ENCODE data around the gene ITPR2.

The ITPR2 gene

DNA sequence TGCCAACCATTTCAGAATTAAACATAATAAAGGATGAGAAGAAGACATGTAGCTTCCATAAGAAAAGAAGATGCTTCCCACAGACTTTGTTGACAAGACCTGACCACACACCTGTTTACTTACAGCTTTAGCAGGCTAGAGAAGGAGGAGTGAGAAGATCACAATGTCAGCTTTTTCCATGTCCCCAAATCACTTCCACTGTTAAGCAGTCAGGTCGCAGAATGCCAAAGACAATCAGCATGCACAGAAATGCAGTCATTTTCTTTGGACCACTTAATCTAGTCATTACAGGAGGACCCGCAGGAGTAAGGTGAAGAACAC is 322.7 kb downstream of the ITPR2 start:
- H3K9me3 ChIP-seq: no peaks in the 10 kb centered on the region
- no peak overlapping the region for H3K4me3 ChIP-seq
- no peak for DNase-seq
- intact Hi-C loops (cut with DNase I; ENCODE audit: low total_unique reads): no loop called here
- no peak for TF ChIP-seq CTCF (IDR thresholded peaks at IDR 0.05)
- no peaks in the 10 kb centered on the region for H3K27me3 ChIP-seq
- H3K36me3 ChIP-seq: no peaks in the 10 kb centered on the region
- no peak overlapping the region for H3K27ac ChIP-seq
- H3K4me1 ChIP-seq: peaks cover 0 to 6% (median 0%) of the 10 kb centered on the region in 4 donors

GRCh38 chr12:26507613-26508012 is 325.4 kb downstream of the ITPR2 start:
- Histone ChIP-seq H3K27me3 (no peaks in the 10 kb centered on the region), H3K9me3 (no peaks in the 10 kb centered on the region), H3K4me3 (no peak overlapping the region), H3K36me3 (no peaks in the 10 kb centered on the region), H3K27ac (no peak overlapping the region), H3K4me1 (peaks cover 0 to 6% (median 0%) of the 10 kb centered on the region in 4 donors)
- no peak for TF ChIP-seq CTCF (IDR thresholded peaks at IDR 0.05)
- no peak for DNase-seq
- intact Hi-C loops (cut with DNase I; ENCODE audit: low total_unique reads): no loop called here

DNA sequence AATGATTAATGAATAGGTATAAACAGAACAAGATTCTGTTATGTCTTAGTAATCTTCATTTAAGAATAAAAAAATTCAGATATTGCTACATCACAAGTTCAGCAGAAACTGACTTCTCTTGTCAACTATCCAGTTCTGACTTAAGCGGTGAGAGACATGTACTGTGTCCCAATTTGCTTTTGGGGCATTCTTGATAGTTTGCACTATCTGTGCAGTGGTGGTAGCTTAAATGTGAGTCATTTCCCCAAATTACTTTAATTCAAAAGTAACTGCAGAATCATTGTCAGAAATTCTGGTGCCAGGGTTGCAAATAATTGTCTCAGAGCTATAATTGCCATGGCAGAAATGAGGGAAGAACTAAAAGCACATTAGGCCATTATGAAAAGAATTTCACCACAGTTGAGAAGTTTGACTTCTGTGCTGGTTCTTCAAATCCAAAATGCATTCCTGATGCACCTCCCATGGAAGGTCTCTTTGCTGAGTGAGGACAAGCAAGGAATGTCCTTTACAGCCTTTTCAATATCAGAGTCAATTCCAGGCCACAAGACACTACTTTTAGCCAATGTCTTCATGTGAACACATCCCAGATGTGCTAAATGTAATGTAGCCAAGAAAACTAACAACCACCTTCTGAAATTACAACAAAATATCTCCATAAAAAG is 332.9 kb downstream of the ITPR2 start:
- no peak for DNase-seq
- no peaks in the 10 kb centered on the region for H3K27me3 ChIP-seq
- TF ChIP-seq CTCF (IDR thresholded peaks at IDR 0.05): no peak
- no peaks in the 10 kb centered on the region for H3K4me1 ChIP-seq
- H3K9me3 ChIP-seq: no peaks in the 10 kb centered on the region
- H3K36me3 ChIP-seq: no peaks in the 10 kb centered on the region
- intact Hi-C loops (cut with DNase I; ENCODE audit: low total_unique reads): no loop called here
- no peak overlapping the region for H3K4me3 ChIP-seq
- H3K27ac ChIP-seq: no peak overlapping the region

GRCh38 chr12:26496170-26496569 is 336.8 kb downstream of the ITPR2 start:
- intact Hi-C loops (cut with DNase I; ENCODE audit: low total_unique reads): no loop called here
- Histone ChIP-seq H3K4me1 (no peaks in the 10 kb centered on the region), H3K27ac (no peak overlapping the region)

GRCh38 chr12:26493656-26494055 is 339.3 kb downstream of the ITPR2 start:
- DNase-seq: no peak
- no peak for TF ChIP-seq CTCF (IDR thresholded peaks at IDR 0.05)
- no peaks in the 10 kb centered on the region for H3K4me1 ChIP-seq
- H3K9me3 ChIP-seq: no peaks in the 10 kb centered on the region
- no peak overlapping the region for H3K27ac ChIP-seq
- intact Hi-C loops (cut with DNase I; ENCODE audit: low total_unique reads): no loop called here
- peaks cover 0 to 9% (median 8%) of the 10 kb centered on the region in 3 donors for H3K36me3 ChIP-seq
- no peaks in the 10 kb centered on the region for H3K27me3 ChIP-seq
- no peak overlapping the region for H3K4me3 ChIP-seq

More at GRCh38 chr12:26496170-26496569, 336.8 kb downstream of the ITPR2 start:
- H3K36me3 ChIP-seq: peaks cover 0 to 9% (median 8%) of the 10 kb centered on the region in 3 donors
- no peak for DNase-seq
- no peak overlapping the region for H3K4me3 ChIP-seq
- no peak for TF ChIP-seq CTCF (IDR thresholded peaks at IDR 0.05)
- H3K9me3 ChIP-seq: no peaks in the 10 kb centered on the region
- no peaks in the 10 kb centered on the region for H3K27me3 ChIP-seq

GRCh38 chr12:26492406-26492805 is 340.6 kb downstream of the ITPR2 start:
- no peak for DNase-seq
- no peaks in the 10 kb centered on the region for H3K27me3 ChIP-seq
- intact Hi-C loops (cut with DNase I; ENCODE audit: low total_unique reads): no loop called here
- H3K27ac ChIP-seq: no peak overlapping the region
- H3K36me3 ChIP-seq: peaks cover 0 to 9% (median 8%) of the 10 kb centered on the region in 3 donors
- no peak for TF ChIP-seq CTCF (IDR thresholded peaks at IDR 0.05)
- H3K9me3 ChIP-seq: no peaks in the 10 kb centered on the region
- H3K4me3 ChIP-seq: no peak overlapping the region
- H3K4me1 ChIP-seq: no peaks in the 10 kb centered on the region

Measured in tibial artery (tissue), 4 donors.